Esophagus mucosa (tissue), 1 donor: Measurements from ENCODE around the gene PPP1R13L. TPM values are rescaled to one million over a fixed set of nuclear protein-coding genes. Genes with fewer than 3 reads are reported as not detected.

ENCODE experiments used
- ATAC-seq: fragments of 200-7000 bp; cut with Tn5 transposase; one replicate; pipeline ENCODE4 v1.9.1; 2020
- total RNA-seq: library from RNA; stranded (reverse); gene quantifications from one replicate; pipeline ENCODE4 v1.2.4, GENCODE V29; 2023
- donor health status: DM: yes; HTN: yes; CAD: no.

Gene PPP1R13L, protein sequence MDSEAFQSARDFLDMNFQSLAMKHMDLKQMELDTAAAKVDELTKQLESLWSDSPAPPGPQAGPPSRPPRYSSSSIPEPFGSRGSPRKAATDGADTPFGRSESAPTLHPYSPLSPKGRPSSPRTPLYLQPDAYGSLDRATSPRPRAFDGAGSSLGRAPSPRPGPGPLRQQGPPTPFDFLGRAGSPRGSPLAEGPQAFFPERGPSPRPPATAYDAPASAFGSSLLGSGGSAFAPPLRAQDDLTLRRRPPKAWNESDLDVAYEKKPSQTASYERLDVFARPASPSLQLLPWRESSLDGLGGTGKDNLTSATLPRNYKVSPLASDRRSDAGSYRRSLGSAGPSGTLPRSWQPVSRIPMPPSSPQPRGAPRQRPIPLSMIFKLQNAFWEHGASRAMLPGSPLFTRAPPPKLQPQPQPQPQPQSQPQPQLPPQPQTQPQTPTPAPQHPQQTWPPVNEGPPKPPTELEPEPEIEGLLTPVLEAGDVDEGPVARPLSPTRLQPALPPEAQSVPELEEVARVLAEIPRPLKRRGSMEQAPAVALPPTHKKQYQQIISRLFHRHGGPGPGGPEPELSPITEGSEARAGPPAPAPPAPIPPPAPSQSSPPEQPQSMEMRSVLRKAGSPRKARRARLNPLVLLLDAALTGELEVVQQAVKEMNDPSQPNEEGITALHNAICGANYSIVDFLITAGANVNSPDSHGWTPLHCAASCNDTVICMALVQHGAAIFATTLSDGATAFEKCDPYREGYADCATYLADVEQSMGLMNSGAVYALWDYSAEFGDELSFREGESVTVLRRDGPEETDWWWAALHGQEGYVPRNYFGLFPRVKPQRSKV
- 186 TPM for total RNA-seq

- ATAC-seq: peak; percentile 73
These were observed at the start of gene PPP1R13L for GRCh38 chr19:45404557-45405434. PPP1R13L (minus strand) TSS chr19:45405069; CDS start chr19:45398318, 6,751 bp downstream.

DNA sequence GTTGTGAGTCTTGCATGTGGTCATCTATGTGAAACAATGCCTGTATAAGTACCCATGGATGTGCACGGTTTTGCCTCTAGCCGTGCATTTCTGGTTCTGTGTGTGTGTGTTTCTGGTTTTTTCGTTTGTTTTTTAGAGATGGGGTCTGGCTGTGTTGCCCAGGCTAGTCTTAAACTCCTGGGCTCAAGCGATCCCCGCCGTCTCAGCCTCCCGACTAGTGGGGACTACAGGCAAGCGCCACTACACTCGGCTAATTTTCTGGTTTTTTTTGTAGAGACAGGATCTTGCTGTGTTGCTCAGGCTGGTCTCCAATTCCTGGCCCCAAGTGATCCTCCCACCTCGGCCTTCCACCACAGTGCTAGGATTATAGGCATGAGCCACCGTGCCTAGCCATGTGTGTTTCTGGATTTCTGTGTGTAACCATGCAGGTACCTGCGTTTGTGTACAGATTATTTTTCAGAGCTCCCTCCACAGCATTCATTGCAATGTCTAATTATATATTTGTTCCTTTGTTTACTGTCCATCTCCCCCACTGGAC lies 47.0 kb upstream of the PPP1R13L start:
- ATAC-seq: no peak

DNA sequence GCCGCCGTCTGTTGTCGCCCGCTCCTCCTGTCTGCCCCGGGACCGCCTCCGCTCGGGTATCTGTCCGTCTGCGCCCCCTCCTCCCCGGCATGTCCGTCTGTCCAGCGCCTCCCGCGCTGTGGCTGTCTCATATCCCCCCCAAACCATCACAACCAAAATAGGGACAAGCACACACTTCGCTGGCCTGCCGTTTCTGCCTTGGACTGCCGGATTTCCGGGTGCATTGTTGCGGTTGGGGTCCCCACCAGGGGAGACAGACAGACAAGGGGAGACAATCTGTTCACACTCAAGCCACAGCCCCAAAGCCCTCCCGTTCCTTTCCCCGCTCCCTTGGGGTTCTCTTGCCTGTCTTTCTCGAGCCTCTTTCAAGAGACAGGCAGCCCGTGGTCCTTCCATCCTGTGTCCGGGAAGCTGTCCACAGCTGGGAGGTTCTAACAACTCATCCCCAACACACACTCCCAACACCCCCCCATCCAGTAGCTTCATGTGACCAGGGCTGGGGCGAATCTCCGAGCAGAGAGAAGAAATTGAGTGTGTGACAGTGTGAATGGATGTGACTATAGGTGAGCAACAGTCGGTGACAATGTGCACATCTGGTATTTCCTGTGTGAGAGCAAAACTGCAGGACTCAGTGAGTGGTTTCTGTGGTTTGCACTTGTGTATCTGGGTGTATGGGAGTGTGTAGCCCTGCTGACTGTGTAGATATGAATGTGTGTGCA lies 46.4 kb upstream of the PPP1R13L start:
- peak; percentile 13 for ATAC-seq

- ATAC-seq: no peak
These were observed 45.1 kb upstream of the PPP1R13L start for GRCh38 chr19:45450012-45450333.

DNA sequence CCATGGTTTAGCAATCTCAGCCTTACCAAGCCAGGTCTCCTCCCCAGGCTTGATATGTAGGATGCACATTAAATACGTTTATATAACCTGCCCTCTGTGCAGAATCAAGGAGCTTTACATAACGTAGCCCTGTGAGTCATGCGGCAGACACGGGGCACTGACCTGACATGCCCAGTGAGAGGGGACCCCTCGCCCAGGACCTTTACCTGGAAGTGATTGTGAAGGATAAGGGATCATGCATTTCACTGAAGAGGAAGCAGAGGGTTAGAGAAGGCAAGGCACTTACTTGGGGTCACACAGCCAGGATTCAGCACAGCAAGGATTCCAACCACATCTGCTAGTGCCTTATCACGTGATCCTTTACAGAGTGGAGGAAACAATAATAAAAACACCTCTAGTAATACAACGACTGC lies 44.0 kb upstream of the PPP1R13L start:
- peak; percentile 48 for ATAC-seq

GRCh38 chr19:45448425-45448756 lies 43.5 kb upstream of the PPP1R13L start:
- no peak for ATAC-seq

- ATAC-seq: peak; percentile 66
These were observed 42.1 kb upstream of the PPP1R13L start for GRCh38 chr19:45446944-45447343.

- no peak for ATAC-seq
These were observed 41.4 kb upstream of the PPP1R13L start for GRCh38 chr19:45446295-45446694.

DNA sequence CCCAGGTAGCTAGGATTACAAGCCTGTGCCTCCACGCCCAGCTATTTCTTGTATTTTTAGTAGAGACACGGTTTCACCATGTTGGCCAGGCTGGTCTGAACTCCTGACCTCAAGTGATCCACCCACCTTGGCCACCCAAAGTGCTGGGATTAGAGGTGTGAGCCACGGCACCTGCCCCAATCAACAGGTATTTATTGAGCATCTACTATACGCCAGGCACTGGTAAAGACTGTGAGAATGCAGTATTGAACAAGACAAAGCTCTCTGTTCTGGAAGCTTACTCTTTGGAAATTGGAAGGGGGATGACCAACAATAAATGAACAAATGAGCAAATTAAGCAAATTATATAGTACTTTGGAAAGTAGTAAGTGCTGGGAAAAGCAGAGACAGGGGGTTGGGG lies 40.3 kb upstream of the PPP1R13L start:
- no peak for ATAC-seq

- ATAC-seq: peak; percentile 25
These were observed 39.6 kb upstream of the PPP1R13L start for GRCh38 chr19:45444318-45445041.

GRCh38 chr19:45443462-45444317 lies 38.8 kb upstream of the PPP1R13L start:
- peak; percentile 78 for ATAC-seq

GRCh38 chr19:45442778-45443461 lies 38.1 kb upstream of the PPP1R13L start:
- ATAC-seq: no peak

GRCh38 chr19:45442408-45442777 lies 37.5 kb upstream of the PPP1R13L start:
- no peak for ATAC-seq

GRCh38 chr19:45440873-45441654 lies 36.2 kb upstream of the PPP1R13L start:
- ATAC-seq: no peak

DNA sequence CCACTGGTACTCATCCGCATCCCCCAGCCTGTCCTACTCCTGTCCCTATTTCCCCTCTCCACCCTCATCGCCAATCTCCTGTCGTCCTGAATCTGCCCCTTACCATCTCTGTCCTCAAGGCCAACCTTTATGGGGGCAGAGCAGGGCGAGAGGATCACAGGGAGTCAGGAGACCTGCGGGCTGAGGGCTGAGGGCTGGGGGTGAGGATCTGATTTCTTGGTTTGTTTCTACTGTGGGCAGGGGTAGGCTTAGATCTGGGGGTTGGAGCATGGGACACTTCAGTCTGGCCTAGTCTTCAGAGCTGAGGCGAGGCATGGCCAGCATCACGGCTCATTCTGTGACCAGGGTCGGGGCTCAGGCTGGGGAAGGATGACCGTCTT lies 35.4 kb upstream of the PPP1R13L start:
- ATAC-seq: no peak

DNA sequence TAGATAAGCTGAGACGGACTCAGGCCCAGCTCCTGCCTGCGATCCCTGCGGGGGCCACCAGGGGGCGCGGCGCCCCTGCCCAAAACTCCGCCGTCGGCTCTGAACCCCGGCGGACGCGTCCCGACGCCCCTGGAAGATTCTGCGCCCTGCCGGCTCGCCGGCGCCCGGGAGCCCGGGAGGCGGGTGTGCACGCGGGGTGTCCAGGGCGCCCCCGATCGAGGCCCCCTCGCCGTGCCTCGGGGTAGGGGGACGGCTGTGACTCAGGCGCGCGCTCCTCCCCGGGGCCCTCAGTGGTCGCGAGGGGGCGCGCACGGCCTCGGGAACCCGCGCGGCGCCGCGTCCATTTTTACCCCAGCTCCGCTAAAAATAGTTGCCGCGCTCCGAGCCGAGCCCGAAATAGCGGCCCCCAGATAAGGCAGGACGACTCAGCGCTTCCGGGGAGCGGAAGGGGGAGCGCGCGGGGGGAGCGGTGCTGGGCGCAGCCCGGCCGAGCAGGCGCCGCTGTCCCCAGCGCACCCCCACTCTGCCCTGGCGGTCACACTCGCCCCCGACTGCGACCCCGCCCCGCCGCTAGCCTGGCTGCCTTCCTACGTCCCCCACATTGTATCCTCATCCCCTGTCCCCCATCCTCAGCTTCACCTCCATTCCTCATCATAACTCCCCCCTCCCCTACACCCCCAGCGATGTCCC lies 34.8 kb upstream of the PPP1R13L start:
- peak; percentile 50 for ATAC-seq

DNA sequence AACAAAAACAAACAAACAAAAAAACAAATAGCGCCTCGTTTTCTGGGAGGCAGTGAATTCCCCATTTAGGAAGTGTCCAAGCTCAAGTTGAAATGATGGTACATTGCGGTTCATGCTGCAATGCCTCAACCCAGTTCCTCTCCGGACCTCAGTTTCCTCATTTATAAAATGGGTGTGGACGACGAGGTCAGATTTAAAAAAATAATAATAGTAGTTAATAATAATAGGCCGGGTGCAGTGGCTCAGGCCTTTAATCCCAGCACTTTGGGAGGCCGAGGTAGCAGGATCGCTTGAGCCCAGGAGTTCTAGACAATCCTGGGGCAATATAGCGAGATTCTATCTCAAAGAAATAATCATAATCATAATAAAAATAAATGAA lies 34.3 kb upstream of the PPP1R13L start:
- no peak for ATAC-seq

GRCh38 chr19:45437328-45437727 lies 32.5 kb upstream of the PPP1R13L start:
- ATAC-seq: no peak
